ENCODE results near the gene SORBS1. TPM values are rescaled to one million over a fixed set of nuclear protein-coding genes. Genes with fewer than 3 reads are reported as not detected.

The SORBS1 gene
- total RNA-seq, 1 experiment from 2014 or later = 39.9 TPM

DNA sequence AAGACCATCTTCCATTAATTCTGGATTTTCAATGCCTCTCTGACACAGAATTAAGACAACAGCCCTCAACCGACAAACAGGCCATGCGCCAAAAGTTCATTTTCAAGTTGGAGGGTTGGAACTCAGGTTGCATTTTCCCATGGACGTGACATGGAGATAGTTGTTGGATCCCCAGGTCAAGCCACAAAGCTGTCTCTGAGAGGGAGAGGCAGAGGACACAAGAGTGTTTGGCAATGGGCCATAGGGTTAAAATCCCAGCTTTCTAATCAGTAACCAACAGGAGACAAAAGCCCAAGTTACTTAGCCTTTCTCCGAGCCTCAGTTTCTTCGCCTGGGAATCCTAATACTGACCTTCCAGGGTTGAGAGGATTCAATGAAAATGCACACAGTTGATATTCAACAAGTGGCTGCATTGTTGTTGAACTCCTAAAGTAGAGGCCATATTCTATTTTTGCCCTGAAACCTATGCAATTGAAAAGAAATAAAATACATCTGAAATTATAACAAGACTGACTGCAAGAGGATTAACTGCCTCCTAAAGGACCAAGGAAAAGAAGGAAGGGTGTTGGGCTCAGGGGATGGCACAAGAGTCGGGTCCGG lies 44.3 kb downstream of the SORBS1 start:
- Mint-ChIP-seq H3K4me3 (no peak overlapping the region), H3K4me1 (peaks cover 53% of the 10 kb centered on the region), H3K36me3 (no peaks in the 10 kb centered on the region), H3K27me3 (ENCODE audit: low read depth) (no peaks in the 10 kb centered on the region), H3K9me3 (no peaks in the 10 kb centered on the region), H3K27ac (peak overlapping the region; percentile 41; the same call in 1 of the 2 replicates)
- TF ChIP-seq, protein P1, sequence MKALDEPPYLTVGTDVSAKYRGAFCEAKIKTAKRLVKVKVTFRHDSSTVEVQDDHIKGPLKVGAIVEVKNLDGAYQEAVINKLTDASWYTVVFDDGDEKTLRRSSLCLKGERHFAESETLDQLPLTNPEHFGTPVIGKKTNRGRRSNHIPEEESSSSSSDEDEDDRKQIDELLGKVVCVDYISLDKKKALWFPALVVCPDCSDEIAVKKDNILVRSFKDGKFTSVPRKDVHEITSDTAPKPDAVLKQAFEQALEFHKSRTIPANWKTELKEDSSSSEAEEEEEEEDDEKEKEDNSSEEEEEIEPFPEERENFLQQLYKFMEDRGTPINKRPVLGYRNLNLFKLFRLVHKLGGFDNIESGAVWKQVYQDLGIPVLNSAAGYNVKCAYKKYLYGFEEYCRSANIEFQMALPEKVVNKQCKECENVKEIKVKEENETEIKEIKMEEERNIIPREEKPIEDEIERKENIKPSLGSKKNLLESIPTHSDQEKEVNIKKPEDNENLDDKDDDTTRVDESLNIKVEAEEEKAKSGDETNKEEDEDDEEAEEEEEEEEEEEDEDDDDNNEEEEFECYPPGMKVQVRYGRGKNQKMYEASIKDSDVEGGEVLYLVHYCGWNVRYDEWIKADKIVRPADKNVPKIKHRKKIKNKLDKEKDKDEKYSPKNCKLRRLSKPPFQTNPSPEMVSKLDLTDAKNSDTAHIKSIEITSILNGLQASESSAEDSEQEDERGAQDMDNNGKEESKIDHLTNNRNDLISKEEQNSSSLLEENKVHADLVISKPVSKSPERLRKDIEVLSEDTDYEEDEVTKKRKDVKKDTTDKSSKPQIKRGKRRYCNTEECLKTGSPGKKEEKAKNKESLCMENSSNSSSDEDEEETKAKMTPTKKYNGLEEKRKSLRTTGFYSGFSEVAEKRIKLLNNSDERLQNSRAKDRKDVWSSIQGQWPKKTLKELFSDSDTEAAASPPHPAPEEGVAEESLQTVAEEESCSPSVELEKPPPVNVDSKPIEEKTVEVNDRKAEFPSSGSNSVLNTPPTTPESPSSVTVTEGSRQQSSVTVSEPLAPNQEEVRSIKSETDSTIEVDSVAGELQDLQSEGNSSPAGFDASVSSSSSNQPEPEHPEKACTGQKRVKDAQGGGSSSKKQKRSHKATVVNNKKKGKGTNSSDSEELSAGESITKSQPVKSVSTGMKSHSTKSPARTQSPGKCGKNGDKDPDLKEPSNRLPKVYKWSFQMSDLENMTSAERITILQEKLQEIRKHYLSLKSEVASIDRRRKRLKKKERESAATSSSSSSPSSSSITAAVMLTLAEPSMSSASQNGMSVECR (CRISPR knock-in tag; IDR thresholded peaks at IDR 0.05; ENCODE audit: borderline replicate concordance) = no peak
- TF ChIP-seq, protein P2, sequence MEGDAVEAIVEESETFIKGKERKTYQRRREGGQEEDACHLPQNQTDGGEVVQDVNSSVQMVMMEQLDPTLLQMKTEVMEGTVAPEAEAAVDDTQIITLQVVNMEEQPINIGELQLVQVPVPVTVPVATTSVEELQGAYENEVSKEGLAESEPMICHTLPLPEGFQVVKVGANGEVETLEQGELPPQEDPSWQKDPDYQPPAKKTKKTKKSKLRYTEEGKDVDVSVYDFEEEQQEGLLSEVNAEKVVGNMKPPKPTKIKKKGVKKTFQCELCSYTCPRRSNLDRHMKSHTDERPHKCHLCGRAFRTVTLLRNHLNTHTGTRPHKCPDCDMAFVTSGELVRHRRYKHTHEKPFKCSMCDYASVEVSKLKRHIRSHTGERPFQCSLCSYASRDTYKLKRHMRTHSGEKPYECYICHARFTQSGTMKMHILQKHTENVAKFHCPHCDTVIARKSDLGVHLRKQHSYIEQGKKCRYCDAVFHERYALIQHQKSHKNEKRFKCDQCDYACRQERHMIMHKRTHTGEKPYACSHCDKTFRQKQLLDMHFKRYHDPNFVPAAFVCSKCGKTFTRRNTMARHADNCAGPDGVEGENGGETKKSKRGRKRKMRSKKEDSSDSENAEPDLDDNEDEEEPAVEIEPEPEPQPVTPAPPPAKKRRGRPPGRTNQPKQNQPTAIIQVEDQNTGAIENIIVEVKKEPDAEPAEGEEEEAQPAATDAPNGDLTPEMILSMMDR (IDR thresholded peaks at IDR 0.05) = no peak
- TF ChIP-seq SOX15 (CRISPR knock-in tag; IDR thresholded peaks at IDR 0.05) (no peak), OVOL2 (CRISPR knock-in tag; IDR thresholded peaks at IDR 0.05; ENCODE audit: borderline replicate concordance) (no peak), GTF2I (CRISPR knock-in tag; conservative IDR thresholded peaks at IDR 0.05) (no peak), ZNF317 (CRISPR knock-in tag; IDR thresholded peaks at IDR 0.05; ENCODE audit: borderline replicate concordance, low read depth) (no peak), ZNF416 (CRISPR knock-in tag; IDR thresholded peaks at IDR 0.05) (no peak), JAZF1 (CRISPR knock-in tag; IDR thresholded peaks at IDR 0.05) (no peak)
- TF ChIP-seq, protein P3, sequence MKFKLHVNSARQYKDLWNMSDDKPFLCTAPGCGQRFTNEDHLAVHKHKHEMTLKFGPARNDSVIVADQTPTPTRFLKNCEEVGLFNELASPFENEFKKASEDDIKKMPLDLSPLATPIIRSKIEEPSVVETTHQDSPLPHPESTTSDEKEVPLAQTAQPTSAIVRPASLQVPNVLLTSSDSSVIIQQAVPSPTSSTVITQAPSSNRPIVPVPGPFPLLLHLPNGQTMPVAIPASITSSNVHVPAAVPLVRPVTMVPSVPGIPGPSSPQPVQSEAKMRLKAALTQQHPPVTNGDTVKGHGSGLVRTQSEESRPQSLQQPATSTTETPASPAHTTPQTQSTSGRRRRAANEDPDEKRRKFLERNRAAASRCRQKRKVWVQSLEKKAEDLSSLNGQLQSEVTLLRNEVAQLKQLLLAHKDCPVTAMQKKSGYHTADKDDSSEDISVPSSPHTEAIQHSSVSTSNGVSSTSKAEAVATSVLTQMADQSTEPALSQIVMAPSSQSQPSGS (CRISPR knock-in tag; IDR thresholded peaks at IDR 0.05; ENCODE audit: borderline replicate concordance, low read depth) = no peak
- TF ChIP-seq, protein P4, sequence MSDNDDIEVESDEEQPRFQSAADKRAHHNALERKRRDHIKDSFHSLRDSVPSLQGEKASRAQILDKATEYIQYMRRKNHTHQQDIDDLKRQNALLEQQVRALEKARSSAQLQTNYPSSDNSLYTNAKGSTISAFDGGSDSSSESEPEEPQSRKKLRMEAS (CRISPR knock-in tag; IDR thresholded peaks at IDR 0.05) = no peak
- ChIA-PET CTCF (no interaction called here), POLR2A (no interaction called here)
- DNase-seq (ENCODE audit: low spot score) (no peak), ATAC-seq (no peak)

DNA sequence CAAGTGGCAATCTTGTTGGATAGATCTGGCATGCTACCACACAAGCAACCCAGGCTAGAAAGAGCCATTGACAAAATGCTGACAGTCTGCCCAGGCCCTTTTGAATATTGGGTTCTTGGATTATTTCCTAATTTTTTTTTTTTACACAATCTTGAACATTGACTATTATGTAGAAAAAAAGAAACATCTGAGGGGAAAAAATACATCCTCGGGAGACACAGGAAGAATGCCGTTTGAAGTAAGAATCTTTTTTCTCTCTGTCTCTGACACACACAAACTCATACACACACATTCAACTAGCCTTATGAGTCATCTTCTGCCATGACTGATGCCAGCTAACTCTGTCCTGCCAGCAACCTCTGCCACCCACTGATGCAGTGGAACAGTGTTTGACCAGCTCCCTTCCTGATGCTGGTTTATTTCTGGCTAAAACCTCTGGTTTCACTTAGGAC lies 47.2 kb downstream of the SORBS1 start:
- Mint-ChIP-seq H3K9me3 (no peaks in the 10 kb centered on the region), H3K27ac (peak overlapping the region; percentile 39; the same call in 1 of the 2 replicates), H3K36me3 (no peaks in the 10 kb centered on the region), H3K4me3 (no peak overlapping the region), H3K4me1 (peaks cover 57% of the 10 kb centered on the region), H3K27me3 (ENCODE audit: low read depth) (no peaks in the 10 kb centered on the region)
- POLR2A ChIA-PET = interaction anchor here (0.6 kb wide), 1 partner anchor 106 kb away, joined by 5 read pairs; no protein-coding TSS in a partner anchor
- ATAC-seq = no peak
- DNase-seq (ENCODE audit: low spot score) = no peak
- CTCF ChIA-PET = no interaction called here
- TF ChIP-seq ZNF317 (CRISPR knock-in tag; IDR thresholded peaks at IDR 0.05; ENCODE audit: borderline replicate concordance, low read depth) (no peak), SMAD3 (CRISPR knock-in tag; IDR thresholded peaks at IDR 0.05; ENCODE audit: borderline replicate concordance) (no peak), SOX15 (CRISPR knock-in tag; IDR thresholded peaks at IDR 0.05) (no peak), EMX1 (CRISPR knock-in tag; IDR thresholded peaks at IDR 0.05) (no peak)
- TF ChIP-seq, protein P5, sequence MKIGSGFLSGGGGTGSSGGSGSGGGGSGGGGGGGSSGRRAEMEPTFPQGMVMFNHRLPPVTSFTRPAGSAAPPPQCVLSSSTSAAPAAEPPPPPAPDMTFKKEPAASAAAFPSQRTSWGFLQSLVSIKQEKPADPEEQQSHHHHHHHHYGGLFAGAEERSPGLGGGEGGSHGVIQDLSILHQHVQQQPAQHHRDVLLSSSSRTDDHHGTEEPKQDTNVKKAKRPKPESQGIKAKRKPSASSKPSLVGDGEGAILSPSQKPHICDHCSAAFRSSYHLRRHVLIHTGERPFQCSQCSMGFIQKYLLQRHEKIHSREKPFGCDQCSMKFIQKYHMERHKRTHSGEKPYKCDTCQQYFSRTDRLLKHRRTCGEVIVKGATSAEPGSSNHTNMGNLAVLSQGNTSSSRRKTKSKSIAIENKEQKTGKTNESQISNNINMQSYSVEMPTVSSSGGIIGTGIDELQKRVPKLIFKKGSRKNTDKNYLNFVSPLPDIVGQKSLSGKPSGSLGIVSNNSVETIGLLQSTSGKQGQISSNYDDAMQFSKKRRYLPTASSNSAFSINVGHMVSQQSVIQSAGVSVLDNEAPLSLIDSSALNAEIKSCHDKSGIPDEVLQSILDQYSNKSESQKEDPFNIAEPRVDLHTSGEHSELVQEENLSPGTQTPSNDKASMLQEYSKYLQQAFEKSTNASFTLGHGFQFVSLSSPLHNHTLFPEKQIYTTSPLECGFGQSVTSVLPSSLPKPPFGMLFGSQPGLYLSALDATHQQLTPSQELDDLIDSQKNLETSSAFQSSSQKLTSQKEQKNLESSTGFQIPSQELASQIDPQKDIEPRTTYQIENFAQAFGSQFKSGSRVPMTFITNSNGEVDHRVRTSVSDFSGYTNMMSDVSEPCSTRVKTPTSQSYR (CRISPR knock-in tag; IDR thresholded peaks at IDR 0.05) = no peak
- TF ChIP-seq, protein P6, sequence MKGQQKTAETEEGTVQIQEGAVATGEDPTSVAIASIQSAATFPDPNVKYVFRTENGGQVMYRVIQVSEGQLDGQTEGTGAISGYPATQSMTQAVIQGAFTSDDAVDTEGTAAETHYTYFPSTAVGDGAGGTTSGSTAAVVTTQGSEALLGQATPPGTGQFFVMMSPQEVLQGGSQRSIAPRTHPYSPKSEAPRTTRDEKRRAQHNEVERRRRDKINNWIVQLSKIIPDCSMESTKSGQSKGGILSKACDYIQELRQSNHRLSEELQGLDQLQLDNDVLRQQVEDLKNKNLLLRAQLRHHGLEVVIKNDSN (CRISPR knock-in tag; IDR thresholded peaks at IDR 0.05) = no peak
- TF ChIP-seq, protein P7, sequence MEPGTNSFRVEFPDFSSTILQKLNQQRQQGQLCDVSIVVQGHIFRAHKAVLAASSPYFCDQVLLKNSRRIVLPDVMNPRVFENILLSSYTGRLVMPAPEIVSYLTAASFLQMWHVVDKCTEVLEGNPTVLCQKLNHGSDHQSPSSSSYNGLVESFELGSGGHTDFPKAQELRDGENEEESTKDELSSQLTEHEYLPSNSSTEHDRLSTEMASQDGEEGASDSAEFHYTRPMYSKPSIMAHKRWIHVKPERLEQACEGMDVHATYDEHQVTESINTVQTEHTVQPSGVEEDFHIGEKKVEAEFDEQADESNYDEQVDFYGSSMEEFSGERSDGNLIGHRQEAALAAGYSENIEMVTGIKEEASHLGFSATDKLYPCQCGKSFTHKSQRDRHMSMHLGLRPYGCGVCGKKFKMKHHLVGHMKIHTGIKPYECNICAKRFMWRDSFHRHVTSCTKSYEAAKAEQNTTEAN (CRISPR knock-in tag; IDR thresholded peaks at IDR 0.05) = no peak
- TF ChIP-seq, protein P8, sequence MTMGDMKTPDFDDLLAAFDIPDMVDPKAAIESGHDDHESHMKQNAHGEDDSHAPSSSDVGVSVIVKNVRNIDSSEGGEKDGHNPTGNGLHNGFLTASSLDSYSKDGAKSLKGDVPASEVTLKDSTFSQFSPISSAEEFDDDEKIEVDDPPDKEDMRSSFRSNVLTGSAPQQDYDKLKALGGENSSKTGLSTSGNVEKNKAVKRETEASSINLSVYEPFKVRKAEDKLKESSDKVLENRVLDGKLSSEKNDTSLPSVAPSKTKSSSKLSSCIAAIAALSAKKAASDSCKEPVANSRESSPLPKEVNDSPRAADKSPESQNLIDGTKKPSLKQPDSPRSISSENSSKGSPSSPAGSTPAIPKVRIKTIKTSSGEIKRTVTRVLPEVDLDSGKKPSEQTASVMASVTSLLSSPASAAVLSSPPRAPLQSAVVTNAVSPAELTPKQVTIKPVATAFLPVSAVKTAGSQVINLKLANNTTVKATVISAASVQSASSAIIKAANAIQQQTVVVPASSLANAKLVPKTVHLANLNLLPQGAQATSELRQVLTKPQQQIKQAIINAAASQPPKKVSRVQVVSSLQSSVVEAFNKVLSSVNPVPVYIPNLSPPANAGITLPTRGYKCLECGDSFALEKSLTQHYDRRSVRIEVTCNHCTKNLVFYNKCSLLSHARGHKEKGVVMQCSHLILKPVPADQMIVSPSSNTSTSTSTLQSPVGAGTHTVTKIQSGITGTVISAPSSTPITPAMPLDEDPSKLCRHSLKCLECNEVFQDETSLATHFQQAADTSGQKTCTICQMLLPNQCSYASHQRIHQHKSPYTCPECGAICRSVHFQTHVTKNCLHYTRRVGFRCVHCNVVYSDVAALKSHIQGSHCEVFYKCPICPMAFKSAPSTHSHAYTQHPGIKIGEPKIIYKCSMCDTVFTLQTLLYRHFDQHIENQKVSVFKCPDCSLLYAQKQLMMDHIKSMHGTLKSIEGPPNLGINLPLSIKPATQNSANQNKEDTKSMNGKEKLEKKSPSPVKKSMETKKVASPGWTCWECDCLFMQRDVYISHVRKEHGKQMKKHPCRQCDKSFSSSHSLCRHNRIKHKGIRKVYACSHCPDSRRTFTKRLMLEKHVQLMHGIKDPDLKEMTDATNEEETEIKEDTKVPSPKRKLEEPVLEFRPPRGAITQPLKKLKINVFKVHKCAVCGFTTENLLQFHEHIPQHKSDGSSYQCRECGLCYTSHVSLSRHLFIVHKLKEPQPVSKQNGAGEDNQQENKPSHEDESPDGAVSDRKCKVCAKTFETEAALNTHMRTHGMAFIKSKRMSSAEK (CRISPR knock-in tag; IDR thresholded peaks at IDR 0.05; ENCODE audit: borderline replicate concordance) = no peak

Measured in WTC11 (cell line).